ENCODE measurements around the gene TRMT6.

The TRMT6 gene

GRCh38 chr20:5893621-5894020 lies 56.7 kb downstream of the TRMT6 start:
- no peak for TF ChIP-seq ZFP30 (CRISPR knock-in tag; IDR thresholded peaks at IDR 0.05)
- no peak for TF ChIP-seq BACH2 (CRISPR knock-in tag; IDR thresholded peaks at IDR 0.05; ENCODE audit: borderline replicate concordance)
- no peak for TF ChIP-seq ZC3H10 (CRISPR knock-in tag; IDR thresholded peaks at IDR 0.05)
- no peak for TF ChIP-seq ZNF565 (CRISPR knock-in tag; conservative IDR thresholded peaks at IDR 0.05; ENCODE audit: low read depth)
- TF ChIP-seq TCF4 (CRISPR knock-in tag; IDR thresholded peaks at IDR 0.05; ENCODE audit: borderline replicate concordance): no peak
- TF ChIP-seq PATZ1 (CRISPR knock-in tag; IDR thresholded peaks at IDR 0.05; ENCODE audit: borderline replicate concordance): no peak
- TF ChIP-seq CREB5 (CRISPR knock-in tag; IDR thresholded peaks at IDR 0.05; ENCODE audit: low read depth): no peak
- TF ChIP-seq ZFP3 (CRISPR knock-in tag; IDR thresholded peaks at IDR 0.05): no peak
- no peak for TF ChIP-seq CSDC2 (CRISPR knock-in tag; IDR thresholded peaks at IDR 0.05)
- no peak for TF ChIP-seq PPARA (CRISPR knock-in tag; IDR thresholded peaks at IDR 0.05; ENCODE audit: borderline replicate concordance)
- no peak for ATAC-seq

- ATAC-seq: no peak
- TF ChIP-seq POU6F1 (CRISPR knock-in tag; IDR thresholded peaks at IDR 0.05; ENCODE audit: borderline replicate concordance, low read depth) (no peak), ZNF70 (CRISPR knock-in tag; IDR thresholded peaks at IDR 0.05) (no peak), OSR1 (CRISPR knock-in tag; IDR thresholded peaks at IDR 0.05) (no peak), SNAI2 (CRISPR knock-in tag; IDR thresholded peaks at IDR 0.05) (no peak), ZFP3 (CRISPR knock-in tag; IDR thresholded peaks at IDR 0.05) (no peak), PPARA (CRISPR knock-in tag; IDR thresholded peaks at IDR 0.05; ENCODE audit: borderline replicate concordance) (no peak), ISL1 (CRISPR knock-in tag; IDR thresholded peaks at IDR 0.05) (no peak), RARB (CRISPR knock-in tag; IDR thresholded peaks at IDR 0.05) (no peak), ZNF565 (CRISPR knock-in tag; conservative IDR thresholded peaks at IDR 0.05; ENCODE audit: low read depth) (no peak), CSRNP3 (CRISPR knock-in tag; IDR thresholded peaks at IDR 0.05) (no peak), ZNF8 (CRISPR knock-in tag; IDR thresholded peaks at IDR 0.05) (no peak), TOX (CRISPR knock-in tag; IDR thresholded peaks at IDR 0.05; ENCODE audit: borderline replicate concordance) (no peak), CREB5 (CRISPR knock-in tag; IDR thresholded peaks at IDR 0.05; ENCODE audit: low read depth) (no peak), CSDC2 (CRISPR knock-in tag; IDR thresholded peaks at IDR 0.05) (no peak), BACH2 (CRISPR knock-in tag; IDR thresholded peaks at IDR 0.05; ENCODE audit: borderline replicate concordance) (no peak), ARNTL (CRISPR knock-in tag; IDR thresholded peaks at IDR 0.05; ENCODE audit: borderline replicate concordance, low read depth) (no peak)
Observed at GRCh38 chr20:5893052-5893451, 57.3 kb downstream of the TRMT6 start.

- TF ChIP-seq CREB5 (CRISPR knock-in tag; IDR thresholded peaks at IDR 0.05; ENCODE audit: low read depth) (no peak), TCF4 (CRISPR knock-in tag; IDR thresholded peaks at IDR 0.05; ENCODE audit: borderline replicate concordance) (no peak)
- ATAC-seq: no peak
Observed at GRCh38 chr20:5890773-5891441, 59.4 kb downstream of the TRMT6 start.

Data from SK-N-SH treated with all-trans-retinoic acid at 6 μM for 48 hours (cell line).